OCI-LY1 (cell line): ENCODE data around the gene FYB1.

Experiments
- EZH2 ChIP-seq: fragments of 200-600 bp; sonication (generic), shearing (Covaris generic); IDR thresholded peaks from 2 replicates; pipeline ENCODE4 v1.8.0; 2017; ENCODE audit warnings: borderline replicate concordance, mixed run types, mild to moderate bottlenecking, antibody characterized with exemption, low read length, moderate library complexity, mixed read lengths
- TF ChIP-seq, protein P1 (sequence below): fragments of 200-600 bp; sonication (generic), shearing (Covaris generic); IDR thresholded peaks from 2 replicates; pipeline ENCODE4 v1.5.1; 2017; ENCODE audit warnings: mild to moderate bottlenecking, antibody characterized with exemption, low read length, moderate library complexity, mixed read lengths

DNA sequence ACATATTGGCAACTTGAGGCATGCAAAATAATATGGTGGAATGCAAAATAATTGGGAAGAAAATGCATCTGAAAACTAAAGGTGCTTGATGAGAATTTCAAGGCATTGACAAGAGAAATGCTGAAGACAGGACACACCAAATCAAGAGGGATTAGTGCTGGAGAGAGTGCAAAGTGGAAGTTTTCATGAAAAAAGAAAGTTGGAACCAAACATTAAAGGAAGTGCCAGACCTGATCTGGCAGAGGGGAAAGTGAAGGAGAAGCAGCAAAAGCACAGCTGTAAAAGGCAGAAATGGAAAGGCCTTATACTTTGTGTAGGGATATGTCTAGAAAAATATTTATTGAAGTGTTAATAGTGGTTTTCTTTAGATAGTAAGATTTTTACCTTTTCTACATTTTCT lies 35.3 kb upstream of the FYB1 start:
- TF ChIP-seq, protein P1, sequence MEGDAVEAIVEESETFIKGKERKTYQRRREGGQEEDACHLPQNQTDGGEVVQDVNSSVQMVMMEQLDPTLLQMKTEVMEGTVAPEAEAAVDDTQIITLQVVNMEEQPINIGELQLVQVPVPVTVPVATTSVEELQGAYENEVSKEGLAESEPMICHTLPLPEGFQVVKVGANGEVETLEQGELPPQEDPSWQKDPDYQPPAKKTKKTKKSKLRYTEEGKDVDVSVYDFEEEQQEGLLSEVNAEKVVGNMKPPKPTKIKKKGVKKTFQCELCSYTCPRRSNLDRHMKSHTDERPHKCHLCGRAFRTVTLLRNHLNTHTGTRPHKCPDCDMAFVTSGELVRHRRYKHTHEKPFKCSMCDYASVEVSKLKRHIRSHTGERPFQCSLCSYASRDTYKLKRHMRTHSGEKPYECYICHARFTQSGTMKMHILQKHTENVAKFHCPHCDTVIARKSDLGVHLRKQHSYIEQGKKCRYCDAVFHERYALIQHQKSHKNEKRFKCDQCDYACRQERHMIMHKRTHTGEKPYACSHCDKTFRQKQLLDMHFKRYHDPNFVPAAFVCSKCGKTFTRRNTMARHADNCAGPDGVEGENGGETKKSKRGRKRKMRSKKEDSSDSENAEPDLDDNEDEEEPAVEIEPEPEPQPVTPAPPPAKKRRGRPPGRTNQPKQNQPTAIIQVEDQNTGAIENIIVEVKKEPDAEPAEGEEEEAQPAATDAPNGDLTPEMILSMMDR, result no peak
- TF ChIP-seq EZH2, result no peak
